Hematopoietic multipotent progenitor cell treated with erythropoietin and hydrocortisone succinate and interleukin-3 and kit ligand, for 8 days (in vitro differentiated cells): ENCODE results near the gene AIMP1.

ENCODE experiments used
- DNase-seq: peaks from one replicate; pipeline ENCODE4 v3.0.0-alpha.2; 2015

The AIMP1 gene

GRCh38 chr4:106315968-106316772, at the start of gene AIMP1, which contains the start of gene TBCK:
Gene AIMP1 (plus strand): TSS chr4:106316550. CDS start chr4:106325010, 8,460 bp downstream.
Gene TBCK (minus strand): TSS chr4:106316209. CDS start chr4:106308960, 7,249 bp downstream.
- DNase-seq, result peak; percentile 93

GRCh38 chr4:106268786-106269185, 47.6 kb upstream of the AIMP1 start:
- no peak for DNase-seq

GRCh38 chr4:106269711-106270110, 46.6 kb upstream of the AIMP1 start:
- no peak for DNase-seq

GRCh38 chr4:106270736-106271135, 45.6 kb upstream of the AIMP1 start:
- no peak for DNase-seq

GRCh38 chr4:106273831-106274230, 42.5 kb upstream of the AIMP1 start:
- no peak for DNase-seq

- no peak for DNase-seq
These were observed 39.1 kb upstream of the AIMP1 start for GRCh38 chr4:106277140-106277675.

- no peak for DNase-seq
These were observed 32.1 kb upstream of the AIMP1 start for GRCh38 chr4:106284227-106284626.

GRCh38 chr4:106286611-106287010, 29.7 kb upstream of the AIMP1 start:
- no peak for DNase-seq

- DNase-seq, result peak; percentile 2
These were observed 28.9 kb upstream of the AIMP1 start for GRCh38 chr4:106287353-106287969.

- DNase-seq, result no peak
These were observed 26.6 kb upstream of the AIMP1 start for GRCh38 chr4:106289737-106290136.

- no peak for DNase-seq
These were observed 24.7 kb upstream of the AIMP1 start for GRCh38 chr4:106291678-106292077.

GRCh38 chr4:106294062-106294461, 22.3 kb upstream of the AIMP1 start:
- DNase-seq, result no peak

- no peak for DNase-seq
These were observed 18.9 kb upstream of the AIMP1 start for GRCh38 chr4:106297245-106298035.

- no peak for DNase-seq
These were observed 16.4 kb upstream of the AIMP1 start for GRCh38 chr4:106299977-106300376.

- no peak for DNase-seq
These were observed 14.8 kb upstream of the AIMP1 start for GRCh38 chr4:106301393-106302061.

GRCh38 chr4:106302062-106302438, 14.3 kb upstream of the AIMP1 start:
- DNase-seq, result no peak

GRCh38 chr4:106303548-106304281, 12.6 kb upstream of the AIMP1 start:
- no peak for DNase-seq

GRCh38 chr4:106304632-106305031, 11.7 kb upstream of the AIMP1 start:
- DNase-seq, result no peak

- DNase-seq, result no peak
These were observed 10.8 kb upstream of the AIMP1 start for GRCh38 chr4:106305435-106306055.

- DNase-seq, result no peak
These were observed 9.8 kb upstream of the AIMP1 start for GRCh38 chr4:106306561-106306960.

- DNase-seq, result no peak
These were observed 4.0 kb upstream of the AIMP1 start for GRCh38 chr4:106312377-106312776.
